Medulla oblongata (tissue), 1 donor: ENCODE data around the gene SCUBE3.

Experiments used
- DNase-seq: peaks from one replicate; pipeline ENCODE4 v3.0.0-alpha.2; 2015; ENCODE audit errors: extremely low spot score

Gene SCUBE3

DNA sequence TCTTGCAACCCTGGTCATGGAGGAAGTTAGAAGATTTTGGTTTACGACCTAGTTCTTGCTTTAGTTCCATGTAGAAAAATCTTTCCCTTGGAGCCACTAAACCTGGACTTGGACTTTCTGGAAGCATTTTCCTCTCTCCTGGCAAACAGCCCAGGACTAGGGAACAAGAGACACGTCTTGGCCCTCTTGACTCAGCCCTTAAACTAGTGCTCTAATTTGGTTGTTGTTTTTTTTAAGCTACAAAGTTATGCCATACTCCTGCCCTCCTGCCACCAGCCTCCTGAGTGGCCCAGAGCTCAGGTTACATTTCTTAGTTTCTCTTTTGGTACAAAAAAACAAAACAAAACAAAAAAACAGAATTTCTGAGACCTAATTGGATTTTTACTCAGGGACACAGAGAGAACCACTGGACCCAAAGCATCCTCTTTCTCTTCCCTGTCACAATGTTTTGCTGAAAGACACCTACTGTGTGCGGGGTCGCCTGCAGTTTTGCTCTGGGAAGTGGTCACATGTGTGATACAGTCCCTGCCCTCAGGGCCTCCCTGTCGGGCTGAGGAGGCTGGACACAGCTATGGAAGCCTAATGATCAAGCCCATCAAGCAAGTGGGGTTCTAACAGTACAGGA is 32.3 kb upstream of the SCUBE3 start:
- DNase-seq: no peak

GRCh38 chr6:35181933-35182612 is 31.7 kb upstream of the SCUBE3 start:
- no peak for DNase-seq

GRCh38 chr6:35183281-35183680 is 30.5 kb upstream of the SCUBE3 start:
- no peak for DNase-seq

- DNase-seq: no peak
These were observed 29.8 kb upstream of the SCUBE3 start for GRCh38 chr6:35183935-35184334.

GRCh38 chr6:35184580-35185301 is 29.0 kb upstream of the SCUBE3 start:
- no peak for DNase-seq

DNA sequence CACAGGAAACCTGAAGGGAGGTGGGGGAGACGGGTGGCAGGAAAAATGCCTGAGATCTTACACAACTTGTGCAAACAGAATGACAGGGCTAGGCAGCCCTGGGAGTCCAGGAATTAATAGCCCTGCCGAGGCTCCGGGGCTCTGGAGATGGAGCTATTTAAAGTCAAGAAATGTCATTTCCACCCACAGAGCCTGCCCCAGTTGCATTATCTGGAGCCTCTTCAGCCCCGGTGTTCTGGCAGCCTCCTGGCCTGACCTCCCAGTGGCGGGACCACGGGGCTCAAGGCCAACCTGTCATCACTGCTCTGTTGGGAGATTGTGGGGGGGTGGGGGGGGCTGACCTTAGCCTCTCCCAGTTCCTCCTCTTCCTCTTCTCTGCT is 28.5 kb upstream of the SCUBE3 start:
- no peak for DNase-seq

- no peak for DNase-seq
These were observed 27.8 kb upstream of the SCUBE3 start for GRCh38 chr6:35185971-35186370.

DNA sequence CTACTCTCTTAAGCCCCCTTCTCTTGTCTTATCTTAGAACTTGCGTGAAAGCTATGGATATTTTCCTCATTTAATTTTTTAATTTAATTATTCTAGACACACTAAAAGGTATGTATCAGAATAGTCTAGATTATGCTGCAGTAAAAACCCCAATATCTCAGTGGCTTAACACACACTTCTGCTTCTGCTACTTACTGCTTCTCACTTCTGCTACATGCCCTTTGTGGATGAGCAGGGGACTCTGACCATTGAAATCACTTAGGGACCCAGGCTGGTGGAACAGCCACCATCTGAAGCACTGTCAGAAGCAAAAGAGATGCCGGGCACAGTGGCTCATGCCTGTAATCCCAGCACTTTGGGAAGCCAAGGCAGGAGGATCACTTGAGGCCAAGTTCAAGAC is 27.2 kb upstream of the SCUBE3 start:
- DNase-seq: no peak

- DNase-seq: no peak
These were observed 24.9 kb upstream of the SCUBE3 start for GRCh38 chr6:35188886-35189285.

- no peak for DNase-seq
These were observed 23.4 kb upstream of the SCUBE3 start for GRCh38 chr6:35190306-35190705.

GRCh38 chr6:35191889-35192288 is 21.9 kb upstream of the SCUBE3 start:
- no peak for DNase-seq

DNA sequence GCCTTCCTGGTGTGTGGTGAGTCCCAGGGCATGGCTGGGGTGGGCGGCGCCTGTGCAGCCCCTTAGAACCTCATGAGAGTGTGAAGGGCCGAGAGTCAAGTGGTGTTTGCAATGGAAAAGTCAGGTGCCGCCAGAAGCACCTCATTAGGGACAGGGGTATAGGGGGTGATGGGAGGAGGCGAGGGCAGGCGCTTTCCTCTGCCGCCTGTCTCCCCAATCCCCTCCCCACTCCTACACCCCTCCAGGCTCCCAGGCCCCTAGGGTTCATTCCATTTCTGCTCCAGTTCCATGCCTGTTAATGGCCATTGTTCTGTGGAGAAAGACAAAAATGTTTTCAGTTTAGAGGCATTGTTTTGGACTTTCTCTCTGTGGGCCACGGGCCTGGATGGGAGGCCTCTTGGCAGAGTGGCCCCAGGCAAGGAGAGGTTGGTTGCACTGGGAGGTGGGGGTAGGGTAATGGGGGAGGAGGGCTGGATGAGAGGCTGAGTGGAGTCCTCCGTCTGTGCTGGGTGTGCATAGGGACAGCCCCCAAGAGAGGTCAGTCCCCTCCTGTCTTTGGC is 21.4 kb upstream of the SCUBE3 start:
- no peak for DNase-seq

- DNase-seq: no peak
These were observed 19.4 kb upstream of the SCUBE3 start for GRCh38 chr6:35194390-35194789.

DNA sequence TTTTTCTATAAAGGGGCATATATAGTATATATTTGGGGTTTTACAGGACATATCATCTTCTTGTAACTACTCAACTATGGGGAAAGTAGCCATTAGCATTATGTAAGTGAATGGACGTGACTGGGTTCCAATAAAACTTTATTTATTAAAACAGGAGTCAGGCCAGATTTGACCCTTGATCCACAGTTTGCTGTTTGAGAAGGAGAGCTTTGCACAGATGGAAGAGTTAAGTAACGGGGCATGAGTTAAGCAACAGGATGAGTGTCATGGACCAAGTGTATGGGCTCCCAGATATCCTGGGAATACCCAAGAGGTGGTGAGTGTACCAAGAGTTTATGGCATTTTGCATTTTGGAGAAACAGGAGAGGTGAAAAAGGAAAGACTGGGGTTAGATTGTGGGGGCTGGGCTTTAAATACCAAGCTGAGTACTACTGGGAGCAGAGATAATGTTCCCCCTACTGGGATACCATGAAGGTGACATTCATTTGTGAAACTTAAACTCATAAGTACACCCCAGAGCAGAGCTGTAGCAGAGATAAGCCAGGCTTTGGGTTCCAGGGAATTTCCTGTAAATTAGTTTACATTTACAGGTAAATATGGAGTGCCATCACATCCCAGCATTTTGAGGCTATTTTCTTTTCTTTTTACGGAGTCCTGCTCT is 18.5 kb upstream of the SCUBE3 start:
- DNase-seq: no peak

- no peak for DNase-seq
These were observed 16.6 kb upstream of the SCUBE3 start for GRCh38 chr6:35197196-35197595.

GRCh38 chr6:35199866-35200265 is 13.9 kb upstream of the SCUBE3 start:
- peak; percentile 16 for DNase-seq

- DNase-seq: no peak
These were observed 11.7 kb upstream of the SCUBE3 start for GRCh38 chr6:35202066-35202546.

GRCh38 chr6:35203152-35203670 is 10.5 kb upstream of the SCUBE3 start:
- DNase-seq: peak; percentile 37

GRCh38 chr6:35203680-35204079 is 10.1 kb upstream of the SCUBE3 start:
- peak; percentile 43 for DNase-seq

DNA sequence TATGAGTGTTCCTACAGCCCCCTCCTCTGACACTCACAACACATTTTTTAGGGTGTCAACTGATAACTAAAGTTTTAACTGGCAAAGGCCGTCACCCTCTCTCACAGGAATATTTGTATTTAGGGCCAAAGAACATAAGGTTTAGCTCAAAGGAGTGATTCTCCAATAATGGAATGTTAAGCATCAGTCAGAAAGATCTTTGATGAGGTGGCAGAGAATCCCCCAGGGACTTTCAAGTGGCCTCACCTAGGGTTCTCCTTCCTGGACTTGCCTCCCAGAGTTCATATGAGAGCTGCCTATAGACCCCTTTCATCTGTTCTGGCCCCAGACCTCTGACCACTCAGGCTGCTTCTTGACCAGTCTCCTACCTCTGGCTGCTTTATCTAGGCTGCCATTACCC is 7.4 kb upstream of the SCUBE3 start:
- DNase-seq: no peak

GRCh38 chr6:35208419-35208818 is 5.3 kb upstream of the SCUBE3 start:
- DNase-seq: no peak

DNA sequence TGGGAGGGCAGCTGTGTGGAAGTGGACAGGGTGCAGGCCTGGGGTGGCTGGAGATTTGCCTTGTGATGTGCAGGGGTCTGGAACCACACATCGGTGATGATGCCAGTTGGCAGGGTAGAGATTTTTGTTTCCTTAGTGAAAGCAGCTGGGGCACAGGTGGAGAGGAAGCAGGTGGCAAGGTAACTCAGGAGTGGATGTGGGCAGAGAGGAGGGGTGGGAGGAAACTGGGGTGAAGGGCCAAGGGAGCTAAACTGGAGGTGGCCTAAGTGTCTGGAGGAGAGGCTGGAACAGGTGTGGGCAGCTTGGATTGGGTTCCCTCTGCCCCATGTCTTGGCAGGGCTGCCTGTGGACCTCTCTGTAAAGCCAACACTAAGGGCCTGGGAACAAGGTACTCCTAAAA is 4.7 kb upstream of the SCUBE3 start:
- no peak for DNase-seq
